Renal cortical epithelial cell (primary cell): ENCODE data around the gene SP110. TPM values are rescaled to one million over a fixed set of nuclear protein-coding genes. Genes with fewer than 3 reads are reported as not detected.

ENCODE experiments used
- DNase-seq: peaks from one replicate; pipeline ENCODE4 v3.0.0-alpha.2; 2011; ENCODE audit warnings: low read depth
- total RNA-seq: library from RNA; depleted of rRNA; stranded (reverse); fragments of >200 nt; gene quantifications from 2 replicates; pipeline ENCODE4 v1.2.3, GENCODE V29; 2014

Gene SP110
- total RNA-seq, 1 donor from 2014 or later, result 19.4 TPM

- DNase-seq, result no peak
Observed at GRCh38 chr2:230224458-230224857, 4.7 kb upstream of the SP110 start.

- DNase-seq, result peak; percentile 39
Observed at GRCh38 chr2:230222829-230223228, 3.0 kb upstream of the SP110 start.

- DNase-seq, result no peak
Observed at GRCh38 chr2:230221493-230221892, 1.7 kb upstream of the SP110 start.

GRCh38 chr2:230220347-230220969, 674 bp upstream of the SP110 start:
- no peak for DNase-seq

- no peak for DNase-seq
Observed at GRCh38 chr2:230218421-230218820, 1.4 kb downstream of the SP110 start.

- DNase-seq, result no peak
Observed at GRCh38 chr2:230217424-230217823, 2.4 kb downstream of the SP110 start.

- no peak for DNase-seq
Observed at GRCh38 chr2:230216489-230216888, 3.3 kb downstream of the SP110 start.

GRCh38 chr2:230209422-230210051, 10.2 kb downstream of the SP110 start:
- no peak for DNase-seq

- DNase-seq, result no peak
Observed at GRCh38 chr2:230208576-230208975, 11.2 kb downstream of the SP110 start.

GRCh38 chr2:230205721-230206120, 14.1 kb downstream of the SP110 start:
- no peak for DNase-seq

- peak; percentile 83 for DNase-seq
Observed at GRCh38 chr2:230205034-230205433, 14.8 kb downstream of the SP110 start.

- DNase-seq, result no peak
Observed at GRCh38 chr2:230203110-230203676, 16.6 kb downstream of the SP110 start.

- no peak for DNase-seq
Observed at GRCh38 chr2:230202430-230203109, 17.2 kb downstream of the SP110 start.

GRCh38 chr2:230184727-230185578, 34.8 kb downstream of the SP110 start:
- peak; percentile 28 for DNase-seq

- no peak for DNase-seq
Observed at GRCh38 chr2:230181195-230181594, 38.6 kb downstream of the SP110 start.

- DNase-seq, result no peak
Observed at GRCh38 chr2:230179907-230180306, 39.9 kb downstream of the SP110 start.

- no peak for DNase-seq
Observed at GRCh38 chr2:230178546-230179485, 41.0 kb downstream of the SP110 start.

- DNase-seq, result no peak
Observed at GRCh38 chr2:230176996-230177395, 42.8 kb downstream of the SP110 start.

GRCh38 chr2:230174466-230174865, 45.3 kb downstream of the SP110 start:
- no peak for DNase-seq

GRCh38 chr2:230172852-230173251, 46.9 kb downstream of the SP110 start:
- DNase-seq, result no peak

GRCh38 chr2:230172156-230172555, 47.6 kb downstream of the SP110 start:
- no peak for DNase-seq
